Measurements from ENCODE around the gene HOXD13. TPM values are rescaled to one million over a fixed set of nuclear protein-coding genes. Genes with fewer than 3 reads are reported as not detected.

Gene HOXD13
- total RNA-seq, 1 experiment from 2014 or later: not detected

DNA sequence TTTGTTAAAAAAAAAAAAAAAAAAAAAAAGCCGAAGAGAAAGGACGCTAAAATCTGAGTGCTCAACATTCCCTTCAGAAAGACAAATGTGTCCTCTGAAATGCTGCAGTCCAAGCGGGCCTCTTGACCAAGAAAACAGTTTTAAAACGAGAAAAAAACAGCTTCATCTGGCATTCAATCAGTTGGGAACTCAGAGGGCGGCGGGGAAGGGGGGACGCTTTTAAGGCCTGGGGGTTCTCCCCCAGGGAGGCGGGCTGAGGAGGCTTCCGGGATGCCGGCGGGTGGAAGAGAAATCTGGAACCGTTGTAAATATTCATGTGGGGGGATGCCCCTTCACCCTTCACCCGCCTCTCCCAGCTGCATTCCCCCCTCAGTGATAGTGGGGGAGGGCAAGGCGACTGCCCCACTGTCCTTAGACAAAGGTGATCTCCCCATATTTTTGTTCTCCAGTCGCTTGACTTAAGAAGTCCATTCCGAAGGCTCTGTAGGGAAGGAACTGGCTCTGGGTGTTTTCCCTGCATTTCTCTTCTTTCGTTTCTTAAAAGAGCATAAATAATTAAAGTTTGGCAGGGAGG, 11.3 kb downstream of the HOXD13 start:
- Mint-ChIP-seq H3K36me3 (ENCODE audit: insufficient read depth, unreplicated experiment) (no peaks in the 10 kb centered on the region), H3K27me3 (ENCODE audit: insufficient read depth, unreplicated experiment) (peaks cover 27% of the 10 kb centered on the region), H3K4me3 (ENCODE audit: unreplicated experiment) (no peak overlapping the region), H3K4me1 (ENCODE audit: insufficient read depth, unreplicated experiment) (peaks cover 7% of the 10 kb centered on the region), H3K27ac (ENCODE audit: low read depth, unreplicated experiment) (no peak overlapping the region), H3K9me3 (ENCODE audit: unreplicated experiment) (no peaks in the 10 kb centered on the region)
- no peak for TF ChIP-seq CTCF (IDR thresholded peaks at IDR 0.05; ENCODE audit: unreplicated experiment)
- intact Hi-C loops (cut with micrococcal nuclease): no loop called here
- POLR2A ChIA-PET: no interaction called here
- BruUV-seq (replicated peaks): no TSS peak
- DNase-seq (ENCODE audit: unreplicated experiment): no peak
- CTCF ChIA-PET: interaction anchor here (0.6 to 2.3 kb wide), 3 partner anchors 7 to 1073 kb away, joined by 3 to 10 read pairs (median 3); no protein-coding TSS in a partner anchor

GRCh38 chr2:176104316-176105077, 12.0 kb downstream of the HOXD13 start:
- intact Hi-C loops (cut with micrococcal nuclease): no loop called here
- TF ChIP-seq CTCF (IDR thresholded peaks at IDR 0.05; ENCODE audit: unreplicated experiment): no peak
- ChIA-PET POLR2A (no interaction called here), CTCF (interaction anchor here (0.6 to 1.1 kb wide), 3 partner anchors 505 to 853 kb away, joined by 3 to 4 read pairs (median 3); no protein-coding TSS in a partner anchor)
- no peak for DNase-seq (ENCODE audit: unreplicated experiment)
- peaks cover 7% of the 10 kb centered on the region for H3K4me1 Mint-ChIP-seq (ENCODE audit: insufficient read depth, unreplicated experiment)
- H3K27ac Mint-ChIP-seq (ENCODE audit: low read depth, unreplicated experiment): no peak overlapping the region
- H3K9me3 Mint-ChIP-seq (ENCODE audit: unreplicated experiment): no peaks in the 10 kb centered on the region
- no peaks in the 10 kb centered on the region for H3K36me3 Mint-ChIP-seq (ENCODE audit: insufficient read depth, unreplicated experiment)
- no peak overlapping the region for H3K4me3 Mint-ChIP-seq (ENCODE audit: unreplicated experiment)
- peaks cover 22% of the 10 kb centered on the region for H3K27me3 Mint-ChIP-seq (ENCODE audit: insufficient read depth, unreplicated experiment)
- no TSS peak for BruUV-seq (replicated peaks)

GRCh38 chr2:176105078-176105729, 12.7 kb downstream of the HOXD13 start:
- Mint-ChIP-seq H3K9me3 (ENCODE audit: unreplicated experiment) (no peaks in the 10 kb centered on the region), H3K4me3 (ENCODE audit: unreplicated experiment) (no peak overlapping the region), H3K27me3 (ENCODE audit: insufficient read depth, unreplicated experiment) (peaks cover 22% of the 10 kb centered on the region), H3K4me1 (ENCODE audit: insufficient read depth, unreplicated experiment) (peaks cover 7% of the 10 kb centered on the region), H3K36me3 (ENCODE audit: insufficient read depth, unreplicated experiment) (no peaks in the 10 kb centered on the region), H3K27ac (ENCODE audit: low read depth, unreplicated experiment) (no peak overlapping the region)
- DNase-seq (ENCODE audit: unreplicated experiment): no peak
- POLR2A ChIA-PET: no interaction called here
- BruUV-seq (replicated peaks): no TSS peak
- CTCF ChIA-PET: interaction anchor here (0.6 to 1.1 kb wide), 2 partner anchors 831 to 854 kb away, joined by 3 to 4 read pairs; no protein-coding TSS in a partner anchor
- intact Hi-C loops (cut with micrococcal nuclease): no loop called here
- TF ChIP-seq CTCF (IDR thresholded peaks at IDR 0.05; ENCODE audit: unreplicated experiment): no peak
